A549 (cell line): Measurements from ENCODE around the gene EXPH5.

ENCODE experiments used
- CEBPB ChIP-seq, 2 experiments: fragments of >200 bp in 1 of 2; sonication (Bioruptor Twin) in 1 of 2; formaldehyde crosslinking in 1 of 2; IDR thresholded peaks; 2 replicates each; pipeline ENCODE4 v1.6.1; 2012 to 2016
- CTCF ChIP-seq: fragments of >200 bp; sonication (Bioruptor Twin); formaldehyde crosslinking; IDR thresholded peaks from 3 replicates; pipeline ENCODE4 v1.5.1; 2016
- EHMT2 ChIP-seq: fragments of 200-600 bp; sonication (generic); IDR thresholded peaks from 2 replicates; pipeline ENCODE4 v1.6.1; 2016; ENCODE audit warnings: antibody characterized with exemption, low read depth, mild to moderate bottlenecking, moderate library complexity
- ELK1 ChIP-seq: fragments of 150-350 bp; IDR thresholded peaks from 2 replicates; pipeline ENCODE4 v1.6.1; 2014; ENCODE audit warnings: low read depth, mild to moderate bottlenecking, low read length
- EP300 ChIP-seq, 2 experiments: fragments of >200 bp; sonication (Bioruptor Twin); formaldehyde crosslinking; IDR thresholded peaks; 2 replicates in 1 of 2; 3 replicates in 1 of 2; pipeline ENCODE4 v1.6.1; 2016 to 2017
- FOSL2 ChIP-seq, 2 experiments: fragments of 450-650 bp in 1 of 2; fragments of >200 bp in 1 of 2; sonication (Bioruptor Twin) in 1 of 2; formaldehyde crosslinking; IDR thresholded peaks; 2 replicates each; pipeline versions ENCODE4 v1.5.0 to v1.6.1; 2016 to 2020; ENCODE audit warnings: mild to moderate bottlenecking in 1 of 2, moderate library complexity in 1 of 2
- NFE2L2 ChIP-seq: fragments of 150-350 bp; conservative IDR thresholded peaks from 2 replicates; pipeline ENCODE4 v1.6.1; 2014; ENCODE audit warnings: low read length
- PHF8 ChIP-seq: fragments of 200-600 bp; sonication (generic); IDR thresholded peaks from 2 replicates; pipeline ENCODE4 v1.6.1; 2016; ENCODE audit warnings: low read depth, mild to moderate bottlenecking, antibody characterized with exemption, moderate library complexity, borderline replicate concordance
- POLR2A ChIP-seq: IDR thresholded peaks from 2 replicates; pipeline ENCODE4 v1.6.1; 2012; ENCODE audit warnings: mild to moderate bottlenecking, low read length
- RAD21 ChIP-seq, 2 experiments: fragments of >200 bp in 1 of 2; sonication (Bioruptor Twin) in 1 of 2; formaldehyde crosslinking in 1 of 2; IDR thresholded peaks in 1 of 2; conservative IDR thresholded peaks in 1 of 2; 2 replicates in 1 of 2; 3 replicates in 1 of 2; pipeline ENCODE4 v1.6.1; 2012 to 2018; ENCODE audit warnings: inconsistent platforms in 1 of 2
- RCOR1 ChIP-seq: fragments of 150-350 bp; IDR thresholded peaks from 2 replicates; pipeline ENCODE4 v1.6.1; 2014; ENCODE audit warnings: antibody characterized with exemption, low read length, low read depth
- REST ChIP-seq: fragments of 200-600 bp; sonication (generic); IDR thresholded peaks from 2 replicates; pipeline ENCODE4 v1.6.1; 2016; ENCODE audit warnings: antibody characterized with exemption, mild to moderate bottlenecking, moderate library complexity
- RFX5 ChIP-seq: fragments of 450-650 bp; IDR thresholded peaks from 2 replicates; pipeline ENCODE4 v1.7.1; 2014; ENCODE audit warnings: antibody characterized with exemption, mild to moderate bottlenecking, moderate library complexity
- ZFP36 ChIP-seq: fragments of 450-650 bp; IDR thresholded peaks from 2 replicates; pipeline ENCODE4 v1.6.1; 2014; ENCODE audit warnings: borderline replicate concordance; ENCODE audit not compliant: partially characterized antibody

- TF ChIP-seq RAD21 (conservative IDR thresholded peaks at IDR 0.05 in 1 of 2, IDR thresholded peaks at IDR 0.05 in 1 of 2) (no peak), EHMT2 (no peak), RCOR1 (no peak), CTCF (no peak), REST (no peak), EP300 (IDR thresholded peaks at IDR 0.05) (no peak), NFE2L2 (no peak), RFX5 (no peak), POLR2A (no peak), ZFP36 (no peak), PHF8 (no peak), ELK1 (no peak), CEBPB (IDR thresholded peaks at IDR 0.05) (no peak), FOSL2 (IDR thresholded peaks at IDR 0.05) (no peak), FOSL2 (CRISPR knock-in tag; IDR thresholded peaks at IDR 0.05) (no peak)
These were observed 8.6 kb downstream of the EXPH5 start for GRCh38 chr11:108584973-108585372.
